NCI-H146 (cell line): ENCODE measurements around the gene SMAP1.

Experiments
- DNase-seq: peaks from one replicate; lab custom pipeline; 2025; lab: John Stamatoyannopoulos, UW

Gene SMAP1

DNA sequence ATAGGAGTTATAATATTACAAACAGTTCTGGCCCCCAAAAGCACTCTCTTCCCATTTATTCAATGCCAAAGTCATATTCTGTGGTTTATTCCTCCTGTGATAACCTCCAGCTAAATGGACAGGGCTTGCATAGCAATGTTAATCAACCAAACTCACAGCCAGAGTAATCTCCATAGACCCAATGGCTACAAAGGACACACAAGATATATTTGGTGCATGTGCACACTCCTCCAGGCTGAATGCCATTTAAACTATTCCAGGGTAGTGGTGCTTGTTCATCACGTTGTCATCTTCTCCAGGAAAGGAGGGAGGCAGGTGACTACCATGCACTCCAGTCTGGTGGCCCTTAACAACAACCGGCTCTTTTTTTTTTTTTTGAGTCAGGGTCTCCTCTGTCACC, 232.4 kb downstream of the SMAP1 start:
- no peak for DNase-seq

DNA sequence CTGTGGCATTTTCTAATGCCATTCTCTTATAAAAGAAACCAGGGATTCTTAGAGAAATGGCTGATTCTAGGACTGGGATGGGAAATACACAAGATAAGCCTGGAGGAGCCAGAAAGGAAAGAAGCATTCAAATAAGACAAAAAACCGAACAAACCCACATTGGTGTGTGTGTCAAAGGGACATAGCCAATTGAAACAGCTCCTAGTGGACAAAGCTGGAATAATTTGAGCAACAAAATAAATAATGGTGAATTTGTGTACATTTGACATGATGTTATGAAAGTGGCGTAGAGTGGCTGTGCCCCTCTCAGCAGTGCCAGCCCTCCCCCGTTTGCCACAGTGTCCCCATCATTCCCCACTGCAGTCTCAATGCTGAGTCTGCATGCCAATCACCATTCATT, 233.6 kb downstream of the SMAP1 start:
- DNase-seq, result no peak

DNA sequence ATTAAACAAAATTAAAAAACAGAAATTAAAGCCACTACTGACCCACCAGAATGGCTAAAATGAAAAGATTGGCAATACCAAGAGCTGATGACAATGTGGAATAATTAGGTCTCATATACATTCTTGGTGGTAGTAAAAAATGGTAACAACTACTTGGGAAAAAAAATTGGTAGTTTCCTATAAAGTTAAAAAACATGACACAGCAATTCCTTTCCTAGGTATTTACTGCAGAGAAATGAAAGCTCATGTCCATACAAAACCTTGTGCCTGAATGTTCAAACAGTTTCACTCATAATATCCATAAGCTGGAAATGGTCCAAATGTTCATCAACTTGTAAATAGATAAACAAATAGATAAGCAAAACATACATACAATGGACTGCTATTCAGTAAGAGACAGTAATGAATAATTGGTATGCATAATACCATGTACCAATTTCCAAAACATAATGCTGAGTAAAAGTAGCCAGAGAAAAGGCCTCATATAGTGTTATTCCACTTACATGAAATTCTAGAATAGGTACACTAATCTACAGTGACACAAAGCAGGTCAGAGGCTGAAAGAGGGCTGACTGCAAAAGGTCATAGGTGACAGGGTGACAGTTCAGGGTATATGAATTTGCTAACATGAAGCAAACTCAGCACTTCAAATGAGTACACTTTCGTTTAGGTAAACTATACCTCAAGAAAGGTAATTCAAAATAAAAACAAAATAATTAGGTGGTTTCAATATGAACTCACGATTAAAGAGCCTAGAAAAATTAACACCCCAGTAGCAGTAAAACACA, 236.2 kb downstream of the SMAP1 start:
- DNase-seq, result no peak

DNA sequence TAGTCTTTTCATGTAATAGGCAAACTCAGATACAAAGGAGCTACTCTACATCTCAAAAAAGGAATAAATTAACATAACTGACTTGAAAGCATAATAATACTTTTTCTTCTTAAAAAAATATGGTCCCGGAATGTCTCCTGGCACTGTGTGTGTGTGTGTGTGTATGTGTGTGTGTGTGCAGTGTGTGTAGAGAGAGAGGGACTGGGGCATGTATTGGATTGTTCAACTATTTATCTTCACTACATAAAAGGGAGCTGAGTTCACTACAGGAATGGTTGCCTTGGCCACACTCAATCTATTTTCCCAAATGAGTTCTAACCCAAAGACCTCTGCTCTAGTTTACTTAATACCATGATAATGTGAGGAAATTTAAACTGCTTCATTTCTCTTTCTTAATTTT, 238.1 kb downstream of the SMAP1 start:
- DNase-seq, result no peak
